Measurements from ENCODE around the gene IGSF6.
A peak's percentile ranks its signal among the peaks of the same experiment; 100 is the strongest.
"Not testable (repeated sequence)": the region's sequence is repeated elsewhere in the genome, so short reads cannot be mapped to it uniquely, and the experiment has no call there.

The IGSF6 gene

DNA sequence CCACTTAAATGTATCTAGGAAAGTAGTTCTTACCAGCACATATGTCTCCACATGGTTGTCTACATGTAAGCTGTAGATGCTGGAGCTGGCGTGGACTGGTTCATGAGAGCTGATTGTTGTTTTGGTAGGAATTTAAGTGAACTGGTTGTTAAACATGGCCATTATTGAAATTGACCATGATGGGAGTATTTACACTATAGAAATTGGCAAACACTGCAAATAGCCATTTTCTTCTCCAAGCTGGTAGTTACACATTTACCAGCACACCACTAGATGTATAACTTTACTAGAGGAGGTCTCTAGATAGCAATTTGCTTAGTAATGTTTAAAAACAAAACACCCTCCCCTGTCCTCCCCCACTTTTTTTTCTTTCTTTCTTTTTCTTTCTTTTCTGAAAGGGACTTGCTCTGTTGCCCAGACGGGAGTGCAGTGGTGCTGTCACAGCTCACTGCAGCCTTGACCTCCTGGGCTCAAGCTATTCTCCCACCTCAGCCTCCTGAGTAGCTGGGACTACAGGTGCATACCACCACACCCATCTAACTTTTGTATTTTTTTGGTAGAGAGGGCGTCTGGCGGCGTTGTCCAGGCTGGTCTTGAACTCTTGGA, 24.2 kb downstream of the IGSF6 start:
- no peak for DNase-seq

DNA sequence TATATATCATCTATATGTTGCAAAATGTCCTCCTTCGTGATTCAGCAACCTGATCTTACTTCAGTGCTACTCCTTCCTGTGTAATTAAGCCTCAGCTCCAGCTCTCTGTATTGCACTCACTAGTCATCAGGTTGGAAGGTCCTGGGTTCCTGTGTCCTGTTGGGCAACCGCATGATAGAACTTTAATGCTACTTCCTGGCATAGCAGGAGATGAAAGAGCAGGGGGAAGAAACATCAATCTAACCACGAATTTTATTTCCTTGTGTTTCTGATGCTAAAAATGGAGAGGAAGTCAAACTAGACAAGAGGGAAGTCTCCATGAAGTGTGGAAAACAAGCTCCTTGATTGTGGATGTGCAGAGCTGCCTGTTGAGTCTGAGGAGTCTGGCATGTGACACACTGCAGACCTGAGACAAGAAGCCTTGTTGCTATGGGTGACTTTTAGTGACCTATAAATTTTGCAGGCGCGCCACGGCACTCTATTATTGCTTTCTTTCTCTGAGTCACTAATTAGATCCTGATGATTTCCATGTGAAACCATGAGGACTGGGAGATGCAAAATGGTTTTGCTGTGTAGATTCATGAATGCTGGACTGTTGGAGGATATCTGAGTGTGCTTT, 25.6 kb downstream of the IGSF6 start:
- DNase-seq = peak; percentile 91

DNA sequence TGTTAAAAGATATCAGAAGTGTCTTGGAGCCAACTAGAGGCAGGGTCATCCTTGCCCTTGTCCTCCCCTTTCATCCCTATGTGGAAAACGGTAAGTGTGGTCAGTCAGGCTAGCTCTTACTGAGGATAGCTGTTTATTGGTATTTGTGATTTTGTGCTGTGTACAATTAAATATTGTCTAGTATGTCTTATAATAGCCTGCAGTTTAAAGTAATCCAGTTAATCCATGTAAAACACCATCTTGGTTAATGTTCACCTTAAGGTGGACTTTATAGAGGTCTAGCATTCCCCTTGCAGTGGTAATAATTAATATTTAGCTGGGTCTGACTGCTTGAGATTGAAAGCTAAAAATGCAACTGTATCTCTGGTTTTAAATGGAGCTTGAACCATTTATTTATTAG, 27.4 kb downstream of the IGSF6 start:
- DNase-seq = no peak

DNA sequence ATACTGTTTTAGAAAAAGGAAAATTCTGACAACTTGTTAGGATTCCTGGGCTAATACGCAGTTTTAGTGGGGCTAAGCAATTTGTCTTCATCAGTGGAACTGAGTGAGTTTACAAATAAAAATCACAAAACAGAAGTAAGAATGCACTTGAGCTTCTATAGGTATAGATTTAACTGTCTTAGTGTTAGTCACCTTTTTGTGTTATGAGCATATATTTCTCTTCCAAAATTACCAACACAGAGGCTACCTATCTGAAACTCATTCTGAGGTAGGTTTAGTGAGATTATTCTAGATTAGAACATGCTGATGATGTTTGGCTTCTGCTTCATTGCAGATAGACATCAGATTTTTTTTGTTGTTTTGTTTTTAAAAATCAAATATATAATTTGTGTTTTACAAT, 29.9 kb downstream of the IGSF6 start:
- no peak for DNase-seq

DNA sequence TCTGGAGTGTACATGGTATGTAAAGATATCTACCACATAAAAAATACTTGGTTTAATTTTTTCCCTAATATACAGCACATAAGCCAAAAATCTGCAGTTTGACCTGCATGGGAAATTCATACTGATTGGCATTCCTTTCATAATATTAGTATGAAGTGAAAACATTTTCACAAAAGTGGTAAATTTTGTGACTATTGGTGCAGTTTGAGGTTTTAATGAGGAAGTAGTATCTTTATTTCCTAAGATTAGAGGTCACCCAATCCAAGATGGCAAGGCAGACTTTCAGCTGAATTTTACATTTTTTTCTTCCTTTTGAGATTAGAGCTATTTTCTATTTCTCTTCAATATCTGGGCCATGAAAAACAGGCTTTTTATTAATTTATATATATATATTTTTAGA, 31.8 kb downstream of the IGSF6 start:
- DNase-seq = no peak

DNA sequence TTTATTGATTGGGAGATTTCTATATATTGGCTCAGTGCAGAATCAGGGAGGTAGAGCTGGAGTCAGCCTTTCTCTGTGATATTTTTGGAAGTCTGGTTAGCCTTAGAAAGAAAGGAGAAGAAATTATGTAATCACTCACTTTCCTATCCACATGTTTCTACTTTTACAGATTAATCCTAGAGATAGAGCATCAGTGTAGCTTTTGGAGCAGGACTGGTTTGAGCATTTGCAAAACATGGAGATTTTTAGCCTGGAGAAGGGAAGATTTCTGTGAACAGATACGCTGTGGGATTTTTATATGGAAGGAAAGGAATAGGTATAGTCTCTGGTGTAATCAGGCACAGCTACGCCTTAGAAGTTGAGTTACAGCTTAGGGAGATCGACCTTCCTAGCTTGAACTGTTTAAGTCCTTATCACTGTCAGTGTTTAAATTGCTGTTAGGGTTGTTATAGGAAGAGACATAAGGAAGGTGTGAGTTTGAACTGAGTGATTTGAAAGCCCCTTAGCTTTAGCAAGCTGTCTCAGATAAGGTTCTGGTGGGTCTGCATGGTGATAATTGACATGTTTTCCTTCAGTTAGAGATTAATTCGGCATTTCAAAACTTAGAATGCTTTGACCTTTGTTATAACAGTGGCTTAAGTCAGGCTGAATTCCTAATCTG, 32.5 kb downstream of the IGSF6 start:
- DNase-seq = no peak

DNA sequence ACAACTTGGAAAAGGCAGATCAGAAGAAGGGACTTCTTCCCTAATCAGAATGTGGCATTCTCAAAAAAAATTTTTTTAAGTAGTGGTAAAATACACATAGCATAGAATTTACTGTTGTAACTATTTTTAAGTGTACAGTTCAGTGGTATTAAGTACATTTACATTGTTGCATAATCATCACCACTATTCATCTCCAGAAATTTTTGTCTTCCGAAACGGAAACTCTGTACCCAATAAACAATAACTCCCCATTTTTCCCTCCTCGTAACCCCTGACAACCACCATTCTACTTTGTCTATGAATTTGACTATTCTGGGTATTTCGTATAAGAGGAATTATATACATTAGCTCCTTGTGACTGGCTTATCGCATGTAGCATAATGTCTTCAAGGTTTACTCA, 34.1 kb downstream of the IGSF6 start:
- DNase-seq = no peak

DNA sequence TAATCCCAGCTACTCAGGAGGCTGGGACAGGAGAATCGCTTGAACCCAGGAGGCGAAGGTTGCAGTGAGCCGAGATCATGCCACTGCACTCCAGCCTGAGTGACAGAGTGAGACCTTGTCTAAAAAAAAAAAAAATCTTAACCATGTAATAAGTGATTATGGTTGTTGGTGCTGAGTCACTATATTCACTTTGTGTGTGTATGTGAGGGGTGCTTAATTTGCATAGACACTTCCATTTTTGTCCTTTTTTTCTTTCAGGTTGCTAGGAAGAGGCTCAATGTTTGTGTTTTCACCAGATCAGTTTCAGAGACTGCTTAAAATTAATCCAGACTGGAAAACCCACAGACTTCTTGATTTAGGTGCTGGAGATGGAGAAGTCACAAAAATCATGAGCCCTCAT, 34.8 kb downstream of the IGSF6 start:
- no peak for DNase-seq

DNA sequence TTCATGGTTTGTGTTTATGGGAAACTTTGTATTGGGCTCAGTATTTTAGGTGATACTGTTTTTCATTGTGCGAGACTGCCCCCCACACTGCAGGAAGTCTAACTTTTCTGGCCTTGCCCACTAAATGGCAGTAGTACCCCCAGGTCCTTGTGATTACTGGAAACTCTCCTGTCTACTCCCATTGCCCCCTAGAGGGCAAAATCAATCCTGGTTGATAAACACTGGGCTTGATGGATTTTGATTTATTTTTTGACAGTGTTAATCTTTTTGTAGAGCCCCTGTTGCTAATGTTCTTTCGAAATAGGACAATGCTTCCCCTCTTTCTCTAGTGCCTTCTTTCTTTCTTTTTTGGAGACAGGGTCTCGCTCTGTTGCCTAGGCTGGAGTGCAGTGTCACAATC, 37.5 kb downstream of the IGSF6 start:
- DNase-seq = no peak

DNA sequence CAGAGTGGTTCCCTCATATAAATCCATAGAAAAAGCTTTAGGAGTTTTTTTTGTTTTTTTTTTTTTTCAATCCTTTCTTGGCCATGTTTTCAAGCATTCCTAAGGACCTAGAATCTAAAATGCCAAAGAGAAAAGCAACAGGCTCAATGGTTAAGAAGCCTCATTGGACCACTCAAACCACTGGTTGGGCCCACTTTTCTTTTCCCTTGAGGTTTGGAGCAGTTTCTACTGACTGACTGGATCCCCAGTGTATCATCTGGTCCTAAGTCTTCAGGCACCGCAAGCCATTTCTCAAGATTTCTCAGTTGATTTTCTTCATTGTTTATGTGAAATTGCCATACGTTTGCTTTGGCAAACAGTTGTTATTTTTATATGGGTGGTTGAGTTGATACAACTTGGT, 38.6 kb downstream of the IGSF6 start:
- DNase-seq = no peak

DNA sequence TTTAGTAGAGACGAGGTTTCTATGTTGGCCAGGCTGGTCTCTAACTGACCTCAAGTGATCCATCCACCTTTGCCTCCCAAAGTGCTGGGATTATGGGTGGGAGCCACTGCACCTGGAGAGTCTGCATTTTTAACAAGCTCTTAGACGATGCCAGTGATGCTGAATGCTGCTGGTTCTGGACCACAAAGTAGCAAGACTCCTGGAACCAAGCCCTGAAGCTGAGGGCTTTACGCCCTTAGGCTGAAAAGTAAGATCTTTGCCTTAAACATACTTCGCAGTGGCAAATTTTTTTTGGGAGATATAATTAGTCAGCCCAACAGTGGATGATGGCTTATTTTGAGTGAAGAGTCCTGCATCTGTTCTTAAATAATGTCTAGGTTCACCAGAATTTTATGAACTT, 39.0 kb downstream of the IGSF6 start:
- DNase-seq = no peak

DNA sequence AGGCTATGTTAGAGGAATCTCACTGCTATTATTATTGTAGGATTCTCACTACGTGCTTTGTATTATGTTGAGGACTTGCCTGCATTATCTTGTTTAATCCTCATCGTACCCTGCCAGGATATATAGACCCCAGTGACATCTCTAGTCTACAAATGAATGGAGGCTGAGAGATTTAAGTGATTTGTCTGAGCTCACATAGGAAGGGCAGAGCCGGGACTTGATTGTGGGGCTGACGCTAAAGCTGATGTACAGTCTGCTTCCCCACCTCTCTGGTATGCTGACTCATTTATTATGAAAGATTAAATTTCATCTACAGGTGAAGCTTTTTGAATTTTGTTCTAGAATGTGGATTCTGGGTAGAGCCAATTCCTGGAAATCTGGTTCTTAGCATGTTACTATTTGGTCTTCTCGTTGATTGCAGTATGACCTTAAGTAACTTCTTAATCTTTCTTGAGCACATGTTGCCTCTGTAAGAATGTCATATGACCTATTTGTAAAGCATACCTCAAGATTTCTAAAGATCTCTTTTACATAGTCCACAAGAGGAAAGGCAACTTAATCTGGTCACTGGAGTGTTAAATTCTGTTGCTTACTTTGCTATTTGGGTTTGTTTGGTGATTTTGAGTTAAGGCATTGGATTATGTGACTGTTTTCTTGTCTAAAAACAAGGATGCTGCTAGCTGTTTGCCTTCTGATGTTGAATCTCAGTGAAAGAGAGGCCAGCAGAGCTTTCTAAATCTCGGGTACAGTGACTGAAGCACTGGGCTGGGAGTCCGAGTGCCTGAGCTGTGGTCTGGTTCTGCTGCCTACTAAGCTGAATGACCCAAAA, 40.6 kb downstream of the IGSF6 start:
- peak; percentile 96 for DNase-seq

DNA sequence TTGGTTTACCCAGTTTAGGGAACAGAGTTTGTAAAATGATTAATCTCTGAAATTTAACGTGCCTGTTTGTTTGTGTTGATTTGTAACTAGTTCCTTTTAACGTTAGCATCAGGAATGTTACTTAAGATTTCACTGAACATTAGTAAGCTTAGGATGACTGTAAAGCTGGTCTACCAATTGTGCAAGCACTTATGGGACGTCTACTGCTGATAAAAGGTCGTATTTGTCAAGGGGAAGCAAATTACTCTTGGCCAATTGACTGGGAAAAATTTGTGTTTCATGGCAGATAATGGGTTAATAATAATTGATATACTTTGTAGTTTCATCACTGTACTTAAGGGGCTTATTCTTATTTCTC, 41.2 kb downstream of the IGSF6 start:
- DNase-seq = peak; percentile 18

DNA sequence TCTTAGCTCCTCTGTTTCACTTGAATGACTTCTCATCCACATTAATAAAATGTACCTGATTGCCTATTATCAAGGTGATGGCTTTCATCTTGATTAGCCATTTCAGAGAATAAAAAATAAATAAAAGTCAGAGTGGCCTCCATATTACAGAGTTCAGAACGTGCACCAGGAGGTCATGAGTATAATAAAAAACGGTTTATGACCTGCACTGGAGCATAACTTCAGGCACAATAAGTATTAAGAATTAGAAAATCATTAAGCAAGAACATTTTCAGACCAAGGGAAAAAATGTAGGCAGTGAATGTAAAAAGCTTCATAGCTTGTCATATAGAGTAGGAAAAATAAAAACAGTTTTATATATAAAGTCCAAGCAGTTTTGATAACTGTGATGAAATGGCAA, 41.6 kb downstream of the IGSF6 start:
- DNase-seq = no peak

DNA sequence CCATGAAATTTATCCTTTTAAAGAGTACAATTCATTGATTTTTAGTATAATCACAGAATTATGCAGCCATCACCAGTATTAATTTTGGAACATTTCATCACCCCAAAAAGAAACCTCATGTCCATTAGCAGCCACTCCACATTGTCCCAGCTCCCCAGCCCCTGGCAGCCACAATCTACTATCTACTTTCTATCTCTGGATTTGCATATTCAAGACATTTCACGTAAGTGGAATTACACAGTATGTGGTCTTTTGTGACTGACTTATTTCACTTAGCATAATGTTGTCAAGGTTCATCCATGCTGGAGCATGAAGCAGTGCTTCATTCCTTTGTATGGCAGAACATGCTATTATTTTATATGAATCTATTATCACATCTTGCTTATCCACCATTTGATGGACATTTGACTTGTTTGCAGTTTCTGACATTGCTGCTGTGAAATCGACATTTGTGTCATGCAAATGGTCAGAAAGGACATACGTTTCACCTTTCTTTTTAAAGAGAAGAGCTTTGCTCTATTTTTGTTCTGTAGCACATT, 42.3 kb downstream of the IGSF6 start:
- DNase-seq = no peak

DNA sequence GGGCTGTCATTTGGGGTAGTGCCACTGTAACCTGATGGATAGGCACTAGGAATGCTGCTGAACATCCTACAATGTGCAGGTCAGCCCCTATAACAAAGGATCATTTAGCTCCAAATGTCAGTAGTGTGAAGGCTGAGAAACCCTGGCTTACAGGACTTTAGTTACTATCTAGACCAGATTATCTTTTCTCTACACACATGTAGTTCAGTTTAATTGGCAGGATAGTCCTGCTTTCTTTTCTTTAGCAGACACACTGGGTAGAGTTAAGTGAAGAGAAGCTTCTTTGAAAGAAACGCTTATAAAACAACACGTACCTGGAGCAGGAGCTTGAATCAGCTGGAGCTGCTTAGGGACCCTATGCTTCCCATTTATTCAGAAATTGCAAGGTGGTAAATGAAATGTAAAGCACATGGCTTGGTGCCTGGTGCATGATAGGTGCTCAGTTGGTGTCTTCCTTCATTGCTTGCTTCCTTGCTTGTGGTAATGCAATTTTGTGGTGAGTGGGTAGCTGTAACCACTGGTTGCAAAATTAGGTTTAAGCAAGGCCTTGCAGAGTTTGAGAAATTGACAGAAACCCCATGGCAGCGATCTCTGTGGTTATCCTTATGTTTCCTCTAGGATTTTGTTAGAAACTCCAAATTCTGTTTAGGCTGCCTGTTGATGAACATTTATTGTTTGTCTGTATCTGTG, 43.6 kb downstream of the IGSF6 start:
- DNase-seq = peak; percentile 96

DNA sequence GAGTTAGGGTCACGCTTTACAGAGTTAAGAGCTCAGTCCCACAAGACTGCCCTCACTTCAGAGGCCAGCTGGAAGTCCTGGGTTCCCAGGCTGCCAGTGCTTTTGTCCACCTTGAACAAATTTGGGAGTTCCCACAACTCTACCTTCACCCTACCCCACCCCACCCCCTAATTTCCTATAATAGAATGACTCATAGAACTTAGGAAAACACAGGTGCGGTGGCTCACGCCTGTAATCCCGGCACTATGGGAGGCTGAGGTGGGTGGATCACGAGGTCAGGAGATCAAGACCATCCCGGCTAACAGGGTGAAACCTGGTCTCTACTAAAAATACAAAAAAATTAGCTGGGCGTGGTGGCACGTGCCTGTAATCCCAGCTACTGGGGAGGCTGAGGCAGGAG, 46.6 kb downstream of the IGSF6 start:
- DNase-seq = not testable (repeated sequence)

DNA sequence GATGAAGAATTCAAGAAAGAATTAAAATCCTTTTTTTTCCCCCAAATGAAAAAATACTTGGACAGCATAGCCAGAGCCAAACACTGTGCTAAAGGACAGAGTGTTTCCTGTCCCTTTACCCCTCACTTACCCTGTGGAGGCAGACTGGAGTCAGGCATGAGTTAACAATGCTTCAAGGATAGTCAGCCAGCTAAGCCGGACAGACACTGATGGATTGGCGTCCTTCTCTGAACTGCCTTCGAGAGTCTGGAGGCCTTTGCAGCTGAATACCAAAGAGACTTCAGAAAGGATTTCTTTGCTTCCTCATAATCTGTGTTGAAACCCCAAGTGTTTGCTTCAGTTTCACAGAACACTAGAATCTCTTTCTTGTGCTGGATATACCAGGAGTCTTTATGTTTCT, 48.5 kb downstream of the IGSF6 start:
- DNase-seq = no peak

DNA sequence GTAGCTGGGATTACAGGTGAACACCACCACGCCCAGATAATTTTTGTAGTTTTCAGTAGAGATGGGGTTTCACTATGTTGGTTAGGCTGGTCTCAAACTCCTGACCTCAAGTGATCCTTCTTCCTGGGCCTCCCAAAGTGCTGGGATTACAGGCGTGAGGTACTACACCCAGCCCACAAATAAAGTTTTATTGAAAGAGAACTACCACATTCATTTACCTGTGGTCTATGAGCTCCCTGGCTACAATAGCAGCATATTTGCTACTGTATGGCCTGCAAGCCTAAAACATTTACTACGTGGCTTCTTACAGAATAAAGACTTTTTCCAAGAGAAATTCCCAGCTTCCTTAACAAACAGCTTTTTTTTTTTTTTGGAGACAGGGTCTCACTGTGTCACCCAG, 49.6 kb downstream of the IGSF6 start:
- DNase-seq = no peak

DNA sequence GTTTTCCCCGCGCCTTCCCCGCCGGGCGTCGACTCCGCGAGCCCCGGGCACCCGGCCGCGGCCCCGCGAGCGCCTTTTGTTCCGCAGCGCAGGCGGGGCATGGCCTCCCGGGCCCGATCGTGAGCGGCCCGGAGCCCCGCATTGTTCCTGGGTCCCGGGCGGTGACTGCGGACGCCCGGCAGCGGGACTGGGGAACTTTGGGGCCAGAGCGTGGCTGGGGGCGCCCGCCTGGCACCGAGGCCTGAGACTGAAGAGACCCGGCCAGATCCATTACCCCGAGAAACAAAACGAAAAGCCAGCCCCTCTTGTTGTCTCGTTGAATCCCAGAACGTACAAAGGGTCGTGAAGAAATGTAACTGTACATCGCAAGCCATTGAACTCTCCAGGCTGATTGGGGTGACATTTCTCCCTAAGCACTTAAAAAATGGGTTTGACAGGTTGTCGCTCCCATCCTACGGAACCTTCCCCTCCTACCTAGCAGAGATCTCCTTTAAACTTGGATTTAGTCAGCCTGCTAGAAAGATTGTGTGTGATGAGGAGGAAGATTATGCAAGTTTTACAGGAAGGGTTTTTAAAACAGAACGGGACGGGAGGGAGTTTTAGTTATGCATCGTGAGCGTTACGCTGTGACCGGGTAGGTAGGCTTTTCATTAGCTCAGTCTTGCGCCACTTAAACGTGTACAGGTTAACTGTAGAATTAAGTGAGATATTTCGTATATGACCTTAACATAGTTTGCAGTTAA, 52.2 kb downstream of the IGSF6 start:
- DNase-seq = peak; percentile 23

DNA sequence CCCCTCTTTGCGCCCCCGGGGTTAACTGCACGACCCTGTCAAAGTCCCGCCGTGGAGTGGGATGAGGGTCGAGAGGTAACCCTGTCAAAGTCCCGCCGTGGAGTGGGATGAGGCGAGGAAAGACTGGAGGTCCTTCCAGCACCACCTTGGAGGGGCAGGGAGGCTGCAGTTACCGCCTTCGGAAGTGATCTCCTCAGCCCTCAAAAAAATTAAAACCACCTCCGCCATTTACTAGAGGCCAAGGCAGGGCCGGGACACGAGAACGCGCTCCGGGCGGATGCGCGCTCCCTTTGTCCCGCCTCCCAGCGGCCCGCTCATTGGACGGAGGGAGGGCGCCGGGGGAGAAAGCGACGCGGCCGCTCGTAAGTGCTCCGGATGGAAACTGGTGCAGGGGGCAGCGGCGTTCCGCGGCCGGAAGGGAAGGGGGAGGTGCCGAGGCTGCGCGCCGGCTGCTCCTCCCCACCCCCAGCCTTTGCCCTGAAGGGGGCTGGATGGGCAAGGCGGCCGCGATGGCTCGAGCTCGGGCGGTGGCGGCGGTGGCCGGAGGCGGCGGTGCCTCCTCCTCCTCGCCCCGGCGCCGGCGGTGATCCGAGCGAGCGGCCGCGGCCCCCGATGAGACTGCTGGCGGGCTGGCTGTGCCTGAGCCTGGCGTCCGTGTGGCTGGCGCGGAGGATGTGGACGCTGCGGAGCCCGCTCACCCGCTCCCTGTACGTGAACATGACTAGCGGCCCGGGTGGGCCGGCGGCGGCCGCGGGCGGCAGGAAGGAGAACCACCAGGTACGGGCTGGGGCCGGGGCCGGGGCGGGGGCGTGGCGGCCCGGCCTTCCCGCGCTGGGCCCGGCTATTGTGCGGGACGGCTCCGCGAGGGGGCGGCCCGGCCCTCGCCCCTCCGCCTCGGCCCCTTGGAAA, 53.0 kb downstream of the IGSF6 start, which contains the start of gene METTL9:
METTL9 (plus strand) TSS at position 456 of the 909 bp plus-strand sequence; CDS start at position 613, 157 bp downstream.
- DNase-seq = peak; percentile 72
